ENCODE measurements around the gene NEMF.
"Not testable (repeated sequence)": the region's sequence is repeated elsewhere in the genome, so short reads cannot be mapped to it uniquely, and the experiment has no call there.

Gene NEMF, protein sequence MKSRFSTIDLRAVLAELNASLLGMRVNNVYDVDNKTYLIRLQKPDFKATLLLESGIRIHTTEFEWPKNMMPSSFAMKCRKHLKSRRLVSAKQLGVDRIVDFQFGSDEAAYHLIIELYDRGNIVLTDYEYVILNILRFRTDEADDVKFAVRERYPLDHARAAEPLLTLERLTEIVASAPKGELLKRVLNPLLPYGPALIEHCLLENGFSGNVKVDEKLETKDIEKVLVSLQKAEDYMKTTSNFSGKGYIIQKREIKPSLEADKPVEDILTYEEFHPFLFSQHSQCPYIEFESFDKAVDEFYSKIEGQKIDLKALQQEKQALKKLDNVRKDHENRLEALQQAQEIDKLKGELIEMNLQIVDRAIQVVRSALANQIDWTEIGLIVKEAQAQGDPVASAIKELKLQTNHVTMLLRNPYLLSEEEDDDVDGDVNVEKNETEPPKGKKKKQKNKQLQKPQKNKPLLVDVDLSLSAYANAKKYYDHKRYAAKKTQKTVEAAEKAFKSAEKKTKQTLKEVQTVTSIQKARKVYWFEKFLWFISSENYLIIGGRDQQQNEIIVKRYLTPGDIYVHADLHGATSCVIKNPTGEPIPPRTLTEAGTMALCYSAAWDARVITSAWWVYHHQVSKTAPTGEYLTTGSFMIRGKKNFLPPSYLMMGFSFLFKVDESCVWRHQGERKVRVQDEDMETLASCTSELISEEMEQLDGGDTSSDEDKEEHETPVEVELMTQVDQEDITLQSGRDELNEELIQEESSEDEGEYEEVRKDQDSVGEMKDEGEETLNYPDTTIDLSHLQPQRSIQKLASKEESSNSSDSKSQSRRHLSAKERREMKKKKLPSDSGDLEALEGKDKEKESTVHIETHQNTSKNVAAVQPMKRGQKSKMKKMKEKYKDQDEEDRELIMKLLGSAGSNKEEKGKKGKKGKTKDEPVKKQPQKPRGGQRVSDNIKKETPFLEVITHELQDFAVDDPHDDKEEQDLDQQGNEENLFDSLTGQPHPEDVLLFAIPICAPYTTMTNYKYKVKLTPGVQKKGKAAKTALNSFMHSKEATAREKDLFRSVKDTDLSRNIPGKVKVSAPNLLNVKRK

DNA sequence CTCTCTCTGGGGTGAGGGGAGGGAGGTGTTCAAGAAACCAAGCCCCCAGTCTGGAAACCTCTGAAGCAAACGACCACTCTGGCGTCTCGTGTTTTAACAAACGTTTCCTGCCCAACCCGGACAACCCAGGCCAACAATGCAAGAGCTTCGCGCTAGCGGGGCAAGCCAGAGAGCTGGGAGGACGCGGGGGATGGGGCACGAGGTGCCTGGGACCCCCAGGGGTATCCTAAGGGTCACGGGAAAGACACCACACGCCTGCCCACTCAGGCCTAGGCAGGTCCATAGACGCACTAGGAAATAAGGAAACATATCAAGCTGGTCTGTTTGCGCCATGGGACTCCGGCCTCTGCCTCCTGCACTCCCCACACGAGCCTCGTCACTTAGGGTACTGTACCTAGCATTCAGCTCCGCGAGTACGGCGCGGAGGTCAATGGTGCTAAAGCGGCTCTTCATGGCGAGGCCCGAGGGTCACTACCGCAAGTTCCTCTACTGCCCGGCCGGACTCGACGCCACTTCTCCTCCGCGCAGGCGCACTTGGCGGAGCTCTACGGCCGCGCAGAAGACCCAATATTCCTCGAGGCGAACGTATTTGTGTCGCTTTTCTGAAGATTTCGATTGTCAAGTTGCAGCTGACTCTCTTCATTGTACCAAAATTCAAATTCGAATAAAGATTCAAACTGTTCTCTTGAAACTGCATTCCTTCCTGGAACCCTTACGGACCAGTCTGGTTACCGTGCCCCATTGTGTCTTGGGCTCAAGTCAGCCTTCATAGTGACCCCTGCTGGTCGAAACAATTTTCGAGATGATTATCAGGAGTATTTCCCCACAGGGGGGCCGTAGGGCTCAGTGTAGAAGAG lies at the start of gene NEMF:
TSS of gene NEMF (minus strand) at position 488 of the 857 bp plus-strand sequence. CDS start at position 453, 35 bp downstream.
- DNase-seq (ENCODE audit: low spot score), result peak; percentile 92

DNA sequence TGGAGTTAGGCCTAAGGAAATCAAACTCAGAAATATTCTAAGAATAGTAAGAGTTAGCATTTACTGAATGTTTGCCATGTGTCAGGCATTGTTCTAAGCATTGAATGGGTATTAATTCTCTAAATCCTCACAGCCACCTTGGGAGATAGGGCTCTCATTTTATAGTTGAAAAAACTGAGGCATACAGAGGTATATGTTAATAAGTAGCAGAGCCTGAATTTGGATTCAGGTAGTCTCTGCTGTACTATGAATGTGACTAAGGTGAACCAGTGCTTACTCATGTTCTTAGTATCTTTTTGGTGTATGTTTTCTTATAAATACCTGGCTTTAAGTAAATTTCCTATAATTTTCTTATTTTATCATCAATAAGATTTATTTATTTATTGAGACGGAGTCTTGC lies 48.4 kb upstream of the NEMF start:
- DNase-seq (ENCODE audit: low spot score), result no peak

DNA sequence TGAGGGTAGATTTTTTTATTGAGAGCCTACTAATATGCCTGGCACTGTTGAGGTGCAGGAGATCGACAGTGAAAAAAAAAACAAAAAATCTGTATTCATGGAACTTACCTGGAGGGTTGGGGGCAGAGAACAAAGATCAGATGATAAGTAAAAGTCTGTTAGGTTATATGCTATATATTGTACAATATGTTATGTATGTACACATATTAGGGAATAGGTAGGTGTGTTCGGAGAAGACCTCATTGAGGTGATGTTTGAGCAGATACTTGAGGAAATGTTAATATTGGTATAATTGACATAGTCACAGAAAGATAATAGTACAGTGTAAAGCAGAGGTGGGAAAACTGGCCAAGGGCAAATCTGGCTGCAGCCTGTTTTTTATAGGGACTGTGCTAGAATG lies 45.9 kb upstream of the NEMF start:
- DNase-seq (ENCODE audit: low spot score), result no peak

DNA sequence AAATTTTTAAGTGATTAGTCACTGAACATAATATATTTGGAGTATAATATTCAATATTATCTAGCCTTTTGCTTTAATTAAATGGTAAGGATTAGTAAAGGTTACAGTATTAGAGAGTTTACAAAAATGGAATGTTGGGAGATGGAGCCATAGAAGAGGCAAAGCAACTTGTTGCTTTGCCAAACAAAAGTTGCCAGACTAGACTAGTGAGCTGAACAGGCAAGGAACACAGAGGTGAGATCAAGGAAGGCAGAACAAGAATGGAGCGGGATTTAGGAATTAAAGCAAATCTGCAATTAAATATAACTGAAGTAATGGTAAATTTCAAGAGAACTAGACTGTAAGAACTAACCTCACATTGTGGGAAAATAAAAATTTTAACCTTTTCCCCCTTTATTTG lies 45.4 kb upstream of the NEMF start:
- DNase-seq (ENCODE audit: low spot score), result no peak

DNA sequence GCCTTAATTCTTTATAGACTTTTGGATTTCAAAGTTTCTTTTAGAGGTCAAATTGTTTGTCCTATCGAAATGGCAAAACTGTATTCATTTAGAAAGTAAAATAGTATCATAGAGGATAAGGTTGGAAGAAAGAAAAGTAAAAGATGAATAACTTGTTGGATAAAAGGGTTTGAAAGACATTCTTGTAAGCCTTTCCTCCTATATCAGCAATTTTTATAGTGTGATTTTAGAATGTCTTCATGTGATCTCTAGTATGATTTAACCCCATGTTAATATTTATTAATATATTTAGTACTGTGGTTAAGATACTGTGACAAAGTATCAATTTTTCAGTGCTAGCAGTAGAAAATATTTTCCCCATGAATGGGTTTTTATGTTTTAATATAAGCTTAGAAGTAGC lies 44.8 kb upstream of the NEMF start:
- DNase-seq (ENCODE audit: low spot score), result no peak

DNA sequence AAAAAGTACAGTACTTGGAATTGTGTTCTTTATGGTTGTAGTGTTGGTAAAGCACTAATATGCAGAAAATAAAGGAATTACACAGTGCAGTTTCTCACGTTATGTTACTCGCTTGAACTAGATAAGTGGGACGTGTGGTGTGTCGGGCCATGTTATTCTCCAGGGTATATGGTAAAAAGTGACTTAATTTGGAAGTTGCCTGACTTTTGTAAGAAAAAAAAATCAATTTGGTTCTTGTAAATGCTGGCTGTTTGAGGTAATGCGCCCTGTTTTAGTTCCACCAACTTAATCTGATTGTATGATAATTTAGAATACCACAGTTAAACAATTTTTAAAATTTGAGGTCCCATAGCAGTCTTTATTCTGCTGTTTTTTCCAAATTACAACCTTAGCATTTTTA lies 44.4 kb upstream of the NEMF start:
- no peak for DNase-seq (ENCODE audit: low spot score)

DNA sequence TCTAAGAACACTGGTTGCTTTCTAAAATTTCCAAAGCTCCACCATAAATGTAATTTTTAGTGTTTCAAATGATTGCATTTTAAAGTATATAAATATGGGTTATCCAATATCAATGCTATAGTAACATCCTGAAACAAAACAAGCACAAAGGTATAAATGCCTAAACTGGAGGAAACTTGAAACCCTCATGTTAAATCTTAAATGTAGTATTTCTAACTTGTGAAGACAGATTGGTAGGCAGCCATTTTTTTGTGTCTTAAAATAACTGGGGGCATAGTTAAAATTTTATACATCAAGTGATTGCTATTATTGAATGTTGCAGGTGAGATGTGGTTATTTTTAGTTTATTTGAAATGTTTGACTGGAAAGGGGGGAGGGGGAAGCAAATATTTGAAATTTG lies 43.7 kb upstream of the NEMF start:
- DNase-seq (ENCODE audit: low spot score), result not testable (repeated sequence)

DNA sequence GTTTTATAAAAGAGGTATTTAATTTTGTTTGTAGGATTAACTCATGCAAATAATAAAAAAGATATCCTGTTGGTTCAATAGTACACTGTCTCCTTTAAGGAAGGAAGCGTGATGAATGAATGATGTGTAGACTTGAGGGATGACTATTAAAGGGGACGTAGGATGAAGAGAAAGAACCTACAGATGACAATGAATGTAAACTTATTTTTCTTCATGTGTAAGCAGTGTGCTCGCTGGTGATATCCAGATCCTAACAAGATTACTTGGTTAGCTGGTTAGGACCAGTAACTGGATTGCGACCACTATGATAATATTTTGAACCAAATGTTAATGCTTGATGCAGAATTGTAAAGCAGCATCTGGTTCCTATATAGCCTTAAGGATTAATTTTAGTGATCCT lies 42.9 kb upstream of the NEMF start:
- no peak for DNase-seq (ENCODE audit: low spot score)

DNA sequence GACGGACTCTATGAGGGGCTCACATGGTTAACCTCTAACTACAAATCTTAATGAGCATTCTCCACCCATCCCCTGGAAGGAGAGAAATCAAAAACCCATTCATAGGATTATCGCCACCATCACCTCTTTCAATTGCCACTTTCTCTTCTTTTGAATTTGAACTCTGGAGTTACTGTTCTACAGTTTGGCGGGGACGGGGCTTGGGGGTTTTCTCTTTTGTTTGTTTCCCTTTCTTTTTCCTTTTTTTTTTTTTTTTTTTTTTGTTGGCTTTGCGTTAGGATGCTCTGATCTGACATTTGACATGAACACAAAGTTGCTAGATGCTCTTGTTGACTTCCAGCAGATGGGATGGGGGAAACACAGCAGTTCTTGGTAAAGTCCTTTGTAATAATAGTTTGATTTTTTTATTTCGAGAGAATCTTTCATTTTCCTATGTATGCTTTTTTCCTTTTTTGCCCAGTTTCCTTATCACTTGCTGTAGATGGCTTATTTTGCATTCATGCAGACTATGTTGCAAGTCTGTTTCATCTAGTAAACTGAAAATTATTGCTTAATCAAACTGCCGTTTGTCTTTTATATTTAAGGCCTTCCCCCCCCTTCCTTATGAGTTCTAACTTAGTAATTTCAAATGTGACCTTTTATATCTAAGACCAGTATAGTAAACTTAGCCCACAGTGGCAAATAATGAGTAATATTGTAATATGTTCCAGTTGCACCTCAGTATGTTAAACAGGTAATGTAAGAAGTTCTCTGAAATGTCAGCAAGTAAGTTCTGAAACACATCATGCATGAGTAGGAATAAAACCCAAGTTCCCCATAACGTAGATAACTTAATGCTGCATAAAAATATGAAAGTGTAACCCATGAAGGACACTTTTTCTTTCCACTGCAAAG lies 41.9 kb upstream of the NEMF start:
- DNase-seq (ENCODE audit: low spot score), result not testable (repeated sequence)

DNA sequence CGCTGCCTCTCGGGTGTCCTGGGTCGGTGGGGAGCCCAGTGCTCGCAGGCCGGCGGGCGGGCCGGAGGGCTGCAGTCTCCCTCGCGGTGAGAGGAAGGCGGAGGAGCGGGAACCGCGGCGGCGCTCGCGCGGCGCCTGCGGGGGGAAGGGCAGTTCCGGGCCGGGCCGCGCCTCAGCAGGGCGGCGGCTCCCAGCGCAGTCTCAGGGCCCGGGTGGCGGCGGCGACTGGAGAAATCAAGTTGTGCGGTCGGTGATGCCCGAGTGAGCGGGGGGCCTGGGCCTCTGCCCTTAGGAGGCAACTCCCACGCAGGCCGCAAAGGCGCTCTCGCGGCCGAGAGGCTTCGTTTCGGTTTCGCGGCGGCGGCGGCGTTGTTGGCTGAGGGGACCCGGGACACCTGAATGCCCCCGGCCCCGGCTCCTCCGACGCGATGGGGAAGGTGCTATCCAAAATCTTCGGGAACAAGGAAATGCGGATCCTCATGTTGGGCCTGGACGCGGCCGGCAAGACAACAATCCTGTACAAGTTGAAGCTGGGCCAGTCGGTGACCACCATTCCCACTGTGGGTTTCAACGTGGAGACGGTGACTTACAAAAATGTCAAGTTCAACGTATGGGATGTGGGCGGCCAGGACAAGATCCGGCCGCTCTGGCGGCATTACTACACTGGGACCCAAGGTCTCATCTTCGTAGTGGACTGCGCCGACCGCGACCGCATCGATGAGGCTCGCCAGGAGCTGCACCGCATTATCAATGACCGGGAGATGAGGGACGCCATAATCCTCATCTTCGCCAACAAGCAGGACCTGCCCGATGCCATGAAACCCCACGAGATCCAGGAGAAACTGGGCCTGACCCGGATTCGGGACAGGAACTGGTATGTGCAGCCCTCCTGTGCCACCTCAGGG lies 41.0 kb upstream of the NEMF start:
- no peak for DNase-seq (ENCODE audit: low spot score)

DNA sequence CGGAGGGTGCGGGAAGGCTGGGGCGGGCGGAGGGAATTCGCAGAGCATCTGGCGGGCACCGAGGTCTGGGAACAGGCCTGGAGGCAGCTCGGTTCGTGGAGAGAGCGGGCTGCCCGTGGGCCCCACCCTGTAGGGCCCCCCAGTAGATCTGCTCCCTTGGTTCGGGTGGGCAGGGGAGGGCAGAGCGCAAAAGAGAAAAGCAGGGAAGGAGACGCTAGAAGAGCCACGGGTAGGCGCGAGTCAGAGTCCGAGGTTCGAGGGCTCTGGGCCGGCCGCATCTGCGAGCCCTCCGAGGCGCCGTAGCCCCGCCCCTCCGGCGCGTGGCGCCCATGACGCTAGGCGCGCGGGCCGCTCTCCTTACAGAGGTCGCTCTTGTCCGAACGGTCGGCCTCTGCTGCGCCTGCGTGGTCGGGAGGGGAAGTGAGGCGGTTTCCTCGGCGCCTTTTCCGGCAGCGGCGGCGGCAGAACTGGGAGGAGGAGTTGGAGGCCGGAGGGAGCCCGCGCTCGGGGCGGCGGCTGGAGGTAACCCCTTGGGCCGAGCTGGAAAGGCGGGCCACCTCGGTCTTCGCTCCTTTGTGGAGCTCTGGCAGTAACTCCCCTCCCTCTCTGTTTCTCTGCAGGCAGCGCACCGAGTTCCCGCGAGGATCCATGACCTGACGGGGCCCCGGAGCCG lies 40.2 kb upstream of the NEMF start, which contains the start of gene ARF6:
TSS of gene ARF6 (plus strand) at position 447 of the 673 bp plus-strand sequence. CDS start 655 bp downstream, outside the sequence.
- peak; percentile 97 for DNase-seq (ENCODE audit: low spot score)

DNA sequence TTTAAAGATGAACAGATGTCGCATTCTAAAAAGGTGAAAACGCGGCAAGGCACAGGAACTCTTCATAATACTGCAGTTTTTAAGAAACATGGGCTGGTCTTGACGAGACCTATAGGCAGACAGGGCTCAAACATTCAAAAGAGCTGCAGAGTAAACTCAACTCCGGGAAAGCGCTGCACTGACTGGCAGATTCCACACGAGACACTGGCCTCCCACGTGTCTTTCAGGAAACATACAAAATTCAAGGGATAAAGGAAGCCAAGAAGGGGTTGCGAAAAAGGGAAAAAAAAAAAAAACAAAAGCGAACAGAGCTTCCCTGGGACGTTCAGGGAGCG lies 39.7 kb upstream of the NEMF start:
- DNase-seq (ENCODE audit: low spot score), result peak; percentile 75

DNA sequence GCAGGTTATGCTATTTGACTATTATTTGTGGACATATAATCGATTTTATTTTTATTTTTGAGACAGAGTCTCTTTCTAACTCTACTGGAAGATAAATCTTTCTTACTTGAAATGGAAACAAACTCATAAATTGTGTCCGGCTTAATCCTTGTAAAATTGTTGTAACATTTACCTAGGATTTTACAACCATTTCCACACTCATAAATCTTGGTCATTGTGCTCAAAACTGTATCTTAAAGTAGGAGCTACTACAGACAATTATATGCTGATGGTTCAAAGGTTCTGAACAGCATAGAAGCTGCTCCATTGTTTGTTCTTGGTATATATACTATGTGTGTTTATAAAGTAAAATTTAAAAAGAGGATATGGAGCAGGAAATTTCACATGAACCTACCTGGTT lies 35.7 kb upstream of the NEMF start:
- DNase-seq (ENCODE audit: low spot score), result no peak

DNA sequence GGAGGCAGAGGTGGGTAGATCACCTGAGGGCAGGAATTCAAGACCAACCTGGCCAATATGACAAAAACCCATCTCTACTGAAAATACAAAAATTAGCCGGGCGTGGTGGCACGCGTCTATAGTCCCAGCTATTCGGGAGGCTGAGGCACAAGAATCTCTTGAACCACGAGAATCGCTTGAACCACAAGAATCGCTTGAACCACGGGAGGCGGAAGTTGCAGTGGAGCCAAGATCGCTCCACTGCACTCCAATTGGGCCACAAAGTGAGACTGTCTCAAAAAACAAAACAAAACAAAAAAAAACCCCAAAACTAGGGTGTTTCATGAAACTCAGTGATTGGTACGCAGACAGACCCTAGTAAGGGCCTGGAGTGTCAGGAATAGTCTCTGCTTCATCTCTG lies 33.9 kb upstream of the NEMF start:
- no peak for DNase-seq (ENCODE audit: low spot score)

DNA sequence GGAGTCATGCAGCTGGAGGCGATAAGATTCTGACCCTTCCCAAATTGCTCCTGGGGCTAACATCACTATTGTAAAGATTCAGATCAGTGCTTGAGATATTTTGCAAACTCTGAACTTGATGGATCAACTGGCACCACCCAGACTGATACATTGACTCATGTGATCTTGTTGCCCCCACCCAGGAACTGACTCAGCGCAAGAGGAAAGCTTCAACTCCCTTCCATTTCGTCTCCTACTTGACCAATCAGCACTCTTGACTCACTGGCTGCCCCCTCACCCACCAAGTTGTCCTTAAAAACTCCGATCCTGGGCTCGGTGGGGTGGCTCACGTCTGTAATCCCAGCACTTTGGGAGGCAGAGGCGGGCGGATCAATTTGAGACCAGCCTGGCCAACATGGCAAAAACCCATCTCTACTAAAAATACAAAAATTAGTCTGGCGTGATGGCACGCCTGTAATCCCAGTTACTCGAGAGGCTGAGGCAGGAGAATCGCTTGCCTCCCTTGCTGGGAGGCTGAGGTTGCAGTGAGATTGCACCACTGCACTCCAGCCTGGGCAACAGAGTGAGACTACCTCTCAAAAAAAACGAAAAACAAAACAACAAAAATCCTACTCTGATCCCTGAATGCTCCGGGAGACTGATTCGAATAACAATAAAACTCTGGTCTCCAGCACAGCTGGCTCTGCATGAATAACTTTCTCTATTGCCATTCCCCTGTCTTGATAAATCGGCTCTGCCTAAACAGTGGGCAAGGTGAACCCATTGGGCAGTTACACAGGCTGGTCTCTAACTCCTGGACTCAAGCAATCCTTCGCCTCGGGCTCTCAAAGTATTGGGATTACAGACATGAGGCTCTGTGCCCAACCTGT lies 30.5 kb upstream of the NEMF start:
- DNase-seq (ENCODE audit: low spot score), result no peak

DNA sequence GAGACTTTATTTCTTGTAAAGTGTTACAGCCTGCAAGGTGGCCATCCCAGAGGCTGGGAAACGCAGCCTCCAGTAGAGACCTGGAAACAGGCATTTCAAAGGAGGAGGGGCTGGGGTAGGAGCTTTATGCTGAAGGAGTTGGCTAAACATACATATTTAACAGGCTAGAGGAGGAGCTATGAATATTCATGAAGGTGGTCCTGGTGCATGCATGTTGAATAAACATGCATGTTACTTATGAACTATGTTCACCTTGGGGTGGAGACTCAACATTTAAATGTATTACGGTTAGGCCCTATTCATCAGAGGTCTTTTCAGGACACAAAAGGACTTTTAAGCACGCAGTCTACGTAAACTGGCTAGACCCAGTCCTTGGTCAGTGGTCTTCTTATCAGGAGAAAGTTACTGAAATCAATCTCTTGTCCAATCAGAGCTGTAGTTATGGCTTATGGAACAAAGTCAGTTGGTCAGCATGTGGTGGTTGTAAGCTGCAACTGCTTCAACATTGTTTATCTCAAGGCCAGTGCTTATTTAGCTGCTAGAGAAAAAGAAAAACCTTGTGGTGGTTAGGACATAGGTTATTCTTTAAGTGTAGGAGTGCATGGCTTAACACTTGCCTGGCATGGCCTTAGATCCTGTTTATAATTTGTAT lies 28.9 kb upstream of the NEMF start:
- DNase-seq (ENCODE audit: low spot score), result no peak

DNA sequence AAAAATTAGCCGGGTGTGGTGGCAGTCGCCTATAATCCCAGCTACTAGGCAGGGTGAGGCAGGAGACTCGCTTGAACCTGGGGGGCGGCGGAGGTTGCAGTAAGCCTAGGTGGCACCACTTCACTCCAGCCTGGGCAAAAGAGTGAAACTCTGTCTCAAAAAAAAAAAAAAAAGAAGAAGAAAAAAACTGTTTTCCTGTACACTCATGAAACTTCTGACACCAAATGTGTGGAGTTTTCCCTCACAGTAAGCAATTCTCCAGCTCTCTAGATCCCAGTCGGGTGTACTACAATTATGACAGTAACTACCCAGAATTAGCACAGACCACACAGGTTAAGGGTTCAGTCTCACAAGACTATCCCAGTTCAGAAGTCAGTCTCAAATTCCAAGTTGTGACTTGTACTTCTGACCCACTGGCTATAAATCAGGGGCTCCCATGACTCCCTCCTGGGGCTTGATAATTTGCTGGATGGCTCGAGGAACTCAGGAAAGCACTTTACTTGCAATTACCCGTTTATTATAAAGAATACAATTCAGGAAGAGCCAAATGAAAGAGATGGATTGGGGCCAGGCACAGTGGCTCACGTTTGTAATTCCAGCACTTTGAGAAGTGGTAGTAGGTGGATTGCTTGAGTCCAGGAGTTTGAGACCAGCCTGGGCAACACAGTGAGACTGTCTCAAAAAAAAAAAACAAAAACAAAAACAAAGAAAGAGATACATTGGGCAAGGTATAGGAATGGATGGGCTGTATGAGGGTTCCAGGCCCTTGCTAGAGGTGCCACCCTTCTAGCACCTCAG lies 27.9 kb upstream of the NEMF start:
- DNase-seq (ENCODE audit: low spot score), result no peak
